CD4-positive, alpha-beta memory T cell (primary cell): ENCODE measurements around the gene TAC3. TPM values are rescaled to one million over a fixed set of nuclear protein-coding genes. Genes with fewer than 3 reads are reported as not detected.
"Not testable (repeated sequence)": the region's sequence is repeated elsewhere in the genome, so short reads cannot be mapped to it uniquely, and the experiment has no call there.

Experiments used
- CTCF ChIA-PET: fragments of 350-600 bp; sonication (Branson Sonifier 250); formaldehyde crosslinking; loops from one replicate; lab custom pipeline; 2021; ENCODE audit warnings: inconsistent platforms; ENCODE audit not compliant: partially characterized antibody; lab: Charles Lee
- POLR2A ChIA-PET: fragments of 350-600 bp; sonication (Branson Sonifier 250); formaldehyde crosslinking; loops from one replicate; lab custom pipeline; 2021; ENCODE audit not compliant: partially characterized antibody; lab: Charles Lee
- DNase-seq, 5 donors: peaks; one replicate each; pipeline versions ENCODE4 v3.0.0 to v3.0.0-alpha.2; 2020 to 2022; ENCODE audit warnings: mixed read lengths in 1 of 5
- H3K27ac ChIP-seq: one replicate; pipeline ENCODE4 v1.7.0; 2013; ENCODE audit warnings: low read depth, low read length
- H3K27me3 ChIP-seq: 2 replicates; pipeline ENCODE4 v1.7.0; 2013; ENCODE audit warnings: mild to moderate bottlenecking, low read length, moderate library complexity; ENCODE audit not compliant: insufficient read depth
- H3K36me3 ChIP-seq: 2 replicates; pipeline ENCODE4 v1.7.0; 2013; ENCODE audit warnings: mild to moderate bottlenecking, low read length, moderate library complexity; ENCODE audit not compliant: insufficient read depth
- H3K4me1 ChIP-seq: 2 replicates; pipeline ENCODE4 v1.7.0; 2013; ENCODE audit warnings: mild to moderate bottlenecking, low read length, moderate library complexity; ENCODE audit not compliant: insufficient read depth
- H3K4me3 ChIP-seq, 2 donors: one replicate each; pipeline ENCODE4 v1.7.0; 2013; ENCODE audit warnings: low read length in 2 of 2, mild to moderate bottlenecking in 1 of 2
- H3K9me3 ChIP-seq, 2 donors: one replicate each; pipeline ENCODE4 v1.7.0; 2013; ENCODE audit warnings: low read length in 2 of 2, control low read depth in 1 of 2; ENCODE audit not compliant: control insufficient read depth in 1 of 2
- H3K27ac Mint-ChIP-seq, 7 donors: one replicate each; pipeline ENCODE4 v1.8.0; 2020 to 2021; ENCODE audit warnings: mixed read lengths in 7 of 7, mild to moderate bottlenecking in 6 of 7, inconsistent platforms in 3 of 7, moderate library complexity in 3 of 7
- H3K27me3 Mint-ChIP-seq, 2 donors: one replicate each; pipeline ENCODE4 v1.8.0; 2020 to 2021; ENCODE audit warnings: mixed read lengths in 2 of 2
- H3K36me3 Mint-ChIP-seq, 2 donors: one replicate each; pipeline ENCODE4 v1.8.0; 2020 to 2021; ENCODE audit warnings: mixed read lengths in 2 of 2, inconsistent platforms in 1 of 2, mild to moderate bottlenecking in 1 of 2
- H3K4me1 Mint-ChIP-seq, 4 donors: one replicate each; pipeline ENCODE4 v1.8.0; 2020 to 2021; ENCODE audit warnings: mixed read lengths in 4 of 4, mild to moderate bottlenecking in 1 of 4
- H3K4me3 Mint-ChIP-seq, 8 donors: one replicate each; pipeline ENCODE4 v1.8.0; 2020 to 2021; ENCODE audit warnings: mixed read lengths in 8 of 8, mild to moderate bottlenecking in 7 of 8, moderate library complexity in 6 of 8, inconsistent platforms in 3 of 8
- H3K9me3 Mint-ChIP-seq, 8 donors: one replicate each; pipeline ENCODE4 v1.8.0; 2020 to 2021; ENCODE audit warnings: mixed read lengths in 8 of 8, mild to moderate bottlenecking in 5 of 8, inconsistent platforms in 3 of 8, moderate library complexity in 1 of 8
- intact Hi-C: fragments of 100-400 bp; cut with micrococcal nuclease; formaldehyde crosslinking; loops from one replicate; pipeline ENCODE4 v1.15.1; 2023
- polyA plus RNA-seq, 2 donors: library from polyadenylated mRNA; unstranded; fragments of 300-500 nt; fragmentation: Illumina TruSeq; gene quantifications; one replicate each; pipeline ENCODE4 v1.2.3, GENCODE V29; 2021
- total RNA-seq, 2 experiments: library from RNA; stranded (reverse); gene quantifications; one replicate each; pipeline ENCODE4 v1.2.3, GENCODE V29; 2021

TAC3 gene
- total RNA-seq, result not detected
- polyA plus RNA-seq, result under 1 TPM in 1 of 2 donors, not detected in 1; 0.36 TPM

DNA sequence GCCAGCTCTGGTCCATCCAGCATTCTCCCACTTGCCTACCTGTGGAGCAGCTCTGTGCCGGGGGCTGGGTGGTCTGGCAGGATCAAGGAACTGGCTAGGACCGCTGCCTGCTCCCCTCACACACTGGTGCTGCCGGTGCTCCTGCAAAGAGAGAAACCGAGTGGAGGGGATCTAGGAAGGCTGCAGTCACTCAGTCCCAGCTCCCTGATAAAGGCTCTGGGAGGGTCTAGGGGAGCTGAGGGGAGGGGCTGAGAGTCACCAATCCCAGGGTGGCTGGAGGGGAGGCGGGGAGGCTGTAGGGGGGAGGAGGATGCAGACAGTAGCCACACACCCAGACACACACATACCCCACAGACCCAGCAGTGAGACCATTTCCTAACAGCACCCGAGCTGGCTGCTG, at the start of gene TAC3:
TSS of gene TAC3 (minus strand) at position 182 of the 400 bp plus-strand sequence. CDS start 732 bp downstream, outside the sequence.
- DNase-seq, result no peak
- POLR2A ChIA-PET, result no interaction called here
- H3K27ac ChIP-seq, result no peak within 1 kb of the TSS
- peaks cover 4% of the 10 kb centered on the region for H3K27me3 ChIP-seq
- intact Hi-C loops, result no loop called here
- H3K27ac Mint-ChIP-seq, result no peak within 1 kb of the TSS
- H3K9me3 Mint-ChIP-seq, result peaks cover 0 to 2% (median 0%) of the 10 kb centered on the region in 8 donors
- H3K4me1 Mint-ChIP-seq, result peaks cover 9 to 23% (median 18%) of the 10 kb centered on the region in 4 donors
- H3K4me3 ChIP-seq, result no peak within 1 kb of the TSS
- CTCF ChIA-PET, result interaction anchor here (0.9 to 3.4 kb wide), 5 partner anchors 8 to 259 kb away, joined by 3 to 17 read pairs (median 5); partner anchors contain the start of gene STAT6
- peak within 1 kb of the TSS in 1 of 8 donors; percentile 46 for H3K4me3 Mint-ChIP-seq
- H3K27me3 Mint-ChIP-seq, result peaks cover 4 to 6% of the 10 kb centered on the region in 2 donors
- H3K36me3 Mint-ChIP-seq, result no peaks in the 10 kb centered on the region
- H3K4me1 ChIP-seq, result peaks cover 23% of the 10 kb centered on the region
- no peaks in the 10 kb centered on the region for H3K9me3 ChIP-seq
- no peaks in the 10 kb centered on the region for H3K36me3 ChIP-seq

DNA sequence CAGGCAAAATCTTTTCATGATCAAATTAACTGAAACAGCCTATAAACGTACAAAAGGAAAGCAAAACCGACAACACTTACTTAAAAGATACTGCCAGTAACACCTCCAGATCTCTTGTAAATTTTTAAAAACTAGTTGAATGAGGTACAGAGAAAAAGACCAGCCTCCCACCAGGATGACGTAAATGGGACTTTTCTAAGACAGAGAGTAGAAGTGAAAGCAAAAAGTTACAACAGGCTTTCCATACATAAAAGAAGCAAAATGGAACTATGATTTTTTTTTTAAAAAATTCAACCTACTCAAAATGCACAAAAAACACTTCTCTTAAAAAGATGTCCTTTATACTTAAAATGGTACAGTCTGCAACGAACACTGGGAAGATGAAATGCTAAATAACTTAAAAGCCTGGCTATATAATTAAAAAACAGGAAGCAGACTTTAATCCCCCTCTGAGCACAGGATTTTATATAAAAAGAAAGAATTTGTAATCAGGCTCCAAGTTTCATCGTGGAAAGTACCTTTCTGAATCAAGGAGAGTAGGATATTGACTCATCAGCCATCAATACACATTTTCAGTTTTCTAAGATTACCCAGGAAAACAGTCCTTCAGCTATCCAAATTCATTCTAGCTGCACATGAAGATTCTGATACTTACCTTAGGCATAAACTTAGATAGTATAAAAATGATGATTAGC, 47.8 kb upstream of the TAC3 start:
- Histone ChIP-seq H3K36me3 (peaks cover 7% of the 10 kb centered on the region), H3K4me1 (peaks cover 30% of the 10 kb centered on the region), H3K27ac (peak overlapping the region; percentile 74), H3K27me3 (no peaks in the 10 kb centered on the region), H3K4me3 (peak overlapping the region; percentile 5 to 24), H3K9me3 (no peaks in the 10 kb centered on the region)
- Mint-ChIP-seq H3K4me3 (peak overlapping the region; percentile 73 to 85 (median 82)), H3K27me3 (no peaks in the 10 kb centered on the region), H3K9me3 (no peaks in the 10 kb centered on the region), H3K4me1 (peaks cover 15 to 33% (median 20%) of the 10 kb centered on the region in 4 donors), H3K27ac (peak overlapping the region; percentile 79 to 99 (median 96)), H3K36me3 (peaks cover 14 to 27% of the 10 kb centered on the region in 2 donors)
- CTCF ChIA-PET, result interaction anchor here (0.7 to 19.9 kb wide), 5 partner anchors 16 to 66 kb away, joined by 3 to 458 read pairs (median 25); partner anchors contain the start of genes STAT6 and ZBTB39
- DNase-seq, result peak; percentile 77 to 88 (median 84)
- intact Hi-C loops, result loop anchor here (1.0 to 2.0 kb wide), 3 partner anchors 15 to 48 kb away; partner anchors contain the start of gene NEMP1
- POLR2A ChIA-PET, result interaction anchor here (4.7 kb wide), 1 partner anchor 47 kb away, joined by 90 read pairs; the partner anchor contains the start of gene STAT6

- H3K36me3 Mint-ChIP-seq, result peaks cover 15 to 33% of the 10 kb centered on the region in 2 donors
- H3K27ac Mint-ChIP-seq, result peak overlapping the region in 3 of 7 donors; percentile 0 to 57 (median 53)
- no peak overlapping the region for H3K27ac ChIP-seq
These were observed 42.1 kb upstream of the TAC3 start for GRCh38 chr12:57058454-57058853.

GRCh38 chr12:57057067-57057751, 40.9 kb upstream of the TAC3 start:
- CTCF ChIA-PET, result interaction anchor here (1.1 to 14.6 kb wide), 4 partner anchors 10 to 67 kb away, joined by 3 to 226 read pairs (median 8); partner anchors contain the start of genes STAT6 and ZBTB39
- no peak overlapping the region for H3K4me3 ChIP-seq
- no peak overlapping the region for H3K27ac ChIP-seq
- peak overlapping the region in 4 of 7 donors; percentile 37 to 84 (median 59) for H3K27ac Mint-ChIP-seq
- no peak overlapping the region for H3K4me3 Mint-ChIP-seq
- DNase-seq, result no peak
- intact Hi-C loops, result no loop called here
- peaks cover 15 to 33% of the 10 kb centered on the region in 2 donors for H3K36me3 Mint-ChIP-seq
- no peaks in the 10 kb centered on the region for H3K9me3 ChIP-seq
- no peaks in the 10 kb centered on the region for H3K27me3 ChIP-seq
- peaks cover 18% of the 10 kb centered on the region for H3K36me3 ChIP-seq
- POLR2A ChIA-PET, result no interaction called here
- H3K9me3 Mint-ChIP-seq, result peaks cover 0 to 2% (median 0%) of the 10 kb centered on the region in 8 donors
- no peaks in the 10 kb centered on the region for H3K4me1 ChIP-seq
- no peaks in the 10 kb centered on the region for H3K27me3 Mint-ChIP-seq
- H3K4me1 Mint-ChIP-seq, result peaks cover 0 to 4% (median under 1%) of the 10 kb centered on the region in 4 donors

More at GRCh38 chr12:57058454-57058853, 42.1 kb upstream of the TAC3 start:
- no peaks in the 10 kb centered on the region for H3K9me3 ChIP-seq
- CTCF ChIA-PET, result interaction anchor here (1.1 to 14.6 kb wide), 3 partner anchors 12 to 65 kb away, joined by 3 to 226 read pairs (median 3); partner anchors contain the start of gene ZBTB39
- DNase-seq, result no peak
- H3K4me1 Mint-ChIP-seq, result peaks cover 3 to 8% (median 6%) of the 10 kb centered on the region in 4 donors
- POLR2A ChIA-PET, result interaction anchor here (1.4 kb wide), 1 partner anchor 54 kb away, joined by 5 read pairs; no protein-coding TSS in a partner anchor
- peaks cover 18% of the 10 kb centered on the region for H3K36me3 ChIP-seq
- intact Hi-C loops, result no loop called here
- H3K27me3 ChIP-seq, result no peaks in the 10 kb centered on the region
- H3K4me3 Mint-ChIP-seq, result no peak overlapping the region
- H3K9me3 Mint-ChIP-seq, result peaks cover 0 to 2% (median 0%) of the 10 kb centered on the region in 8 donors
- no peaks in the 10 kb centered on the region for H3K27me3 Mint-ChIP-seq
- H3K4me3 ChIP-seq, result no peak overlapping the region
- peaks cover 7% of the 10 kb centered on the region for H3K4me1 ChIP-seq

GRCh38 chr12:57055824-57056223, 39.5 kb upstream of the TAC3 start:
- no peak overlapping the region for H3K27ac ChIP-seq
- no peaks in the 10 kb centered on the region for H3K27me3 Mint-ChIP-seq
- POLR2A ChIA-PET, result no interaction called here
- intact Hi-C loops, result no loop called here
- H3K27ac Mint-ChIP-seq, result peak overlapping the region in 1 of 7 donors; percentile 70
- peaks cover 18% of the 10 kb centered on the region for H3K36me3 ChIP-seq
- no peaks in the 10 kb centered on the region for H3K4me1 ChIP-seq
- no peak overlapping the region for H3K4me3 ChIP-seq
- H3K4me3 Mint-ChIP-seq, result no peak overlapping the region
- no peaks in the 10 kb centered on the region for H3K27me3 ChIP-seq
- CTCF ChIA-PET, result interaction anchor here (1.5 to 14.6 kb wide), 3 partner anchors 50 to 68 kb away, joined by 8 to 226 read pairs (median 8); partner anchors contain the start of genes STAT6 and ZBTB39
- H3K9me3 Mint-ChIP-seq, result peaks cover 0 to 2% (median 0%) of the 10 kb centered on the region in 8 donors
- H3K4me1 Mint-ChIP-seq, result peaks cover 0 to 2% (median under 1%) of the 10 kb centered on the region in 4 donors
- no peaks in the 10 kb centered on the region for H3K9me3 ChIP-seq
- DNase-seq, result no peak
- H3K36me3 Mint-ChIP-seq, result peaks cover 15 to 31% of the 10 kb centered on the region in 2 donors

GRCh38 chr12:57053901-57054300, 37.6 kb upstream of the TAC3 start:
- CTCF ChIA-PET, H3K4me1 Mint-ChIP-seq, H3K27me3 ChIP-seq, H3K4me3 Mint-ChIP-seq, DNase-seq, H3K27me3 Mint-ChIP-seq, H3K9me3 Mint-ChIP-seq, H3K9me3 ChIP-seq, H3K27ac ChIP-seq, H3K4me3 ChIP-seq, POLR2A ChIA-PET, H3K4me1 ChIP-seq, intact Hi-C loops: not testable (repeated sequence)
- peaks cover 9 to 18% of the 10 kb centered on the region in 2 donors for H3K36me3 Mint-ChIP-seq
- H3K36me3 ChIP-seq, result peaks cover 10% of the 10 kb centered on the region
- H3K27ac Mint-ChIP-seq, result peak overlapping the region in 2 of 7 donors; percentile 21 to 47
